Ramos (cell line): ENCODE measurements around the gene PROZ.
"Not testable (repeated sequence)": the region's sequence is repeated elsewhere in the genome, so short reads cannot be mapped to it uniquely, and the experiment has no call there.

Experiments used
- in situ Hi-C: fragments of 300-500 bp; cut with MboI; formaldehyde crosslinking; loops from one replicate; pipeline ENCODE4 v1.14.3; 2022; ENCODE audit warnings: low sequenced_read_pairs; ENCODE audit not compliant: unreplicated experiment

Gene PROZ, protein sequence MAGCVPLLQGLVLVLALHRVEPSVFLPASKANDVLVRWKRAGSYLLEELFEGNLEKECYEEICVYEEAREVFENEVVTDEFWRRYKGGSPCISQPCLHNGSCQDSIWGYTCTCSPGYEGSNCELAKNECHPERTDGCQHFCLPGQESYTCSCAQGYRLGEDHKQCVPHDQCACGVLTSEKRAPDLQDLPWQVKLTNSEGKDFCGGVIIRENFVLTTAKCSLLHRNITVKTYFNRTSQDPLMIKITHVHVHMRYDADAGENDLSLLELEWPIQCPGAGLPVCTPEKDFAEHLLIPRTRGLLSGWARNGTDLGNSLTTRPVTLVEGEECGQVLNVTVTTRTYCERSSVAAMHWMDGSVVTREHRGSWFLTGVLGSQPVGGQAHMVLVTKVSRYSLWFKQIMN

DNA sequence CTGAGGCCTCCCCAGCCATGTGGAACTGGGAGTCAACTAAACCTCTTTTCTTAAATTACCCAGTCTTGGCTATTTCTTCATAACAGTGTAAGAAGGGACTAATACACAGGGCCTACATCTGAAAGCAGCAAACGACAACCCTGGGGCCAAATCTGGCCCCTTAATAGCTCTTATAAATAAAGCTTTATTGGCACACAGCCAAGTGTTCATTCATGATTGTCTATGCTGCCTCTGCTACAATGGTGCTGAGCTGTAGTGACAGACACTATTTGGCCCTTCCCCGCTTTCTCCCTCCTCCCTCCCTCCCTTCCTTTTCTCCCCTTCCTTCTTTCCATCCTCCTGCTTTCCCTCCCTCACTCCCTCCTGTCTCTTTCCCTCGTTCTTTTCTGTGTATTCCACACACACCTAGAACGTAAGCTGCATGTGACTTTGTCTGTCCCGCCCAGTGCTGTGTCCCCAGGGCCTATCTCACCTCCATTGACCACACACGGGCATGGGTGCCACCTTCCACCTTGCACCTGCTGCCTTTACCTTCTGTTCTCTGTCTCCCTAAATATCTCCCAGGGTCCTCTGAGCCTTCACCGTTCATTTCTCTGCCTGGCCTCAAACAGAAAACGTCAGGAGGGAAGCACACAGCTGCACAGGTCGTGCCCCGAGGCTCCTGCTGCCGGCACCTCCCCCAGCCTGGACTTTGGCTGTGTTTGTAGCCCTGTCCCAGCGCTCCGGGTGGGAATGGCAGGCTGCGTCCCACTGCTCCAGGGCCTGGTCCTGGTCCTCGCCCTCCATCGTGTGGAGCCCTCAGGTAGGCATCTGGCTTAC is at the start of gene PROZ:
Gene PROZ, plus strand, starts transcription at position 720 of the 819 bp plus-strand sequence. Its CDS starts 13 bp downstream, at position 733.
- in situ Hi-C loops, result no loop called here

DNA sequence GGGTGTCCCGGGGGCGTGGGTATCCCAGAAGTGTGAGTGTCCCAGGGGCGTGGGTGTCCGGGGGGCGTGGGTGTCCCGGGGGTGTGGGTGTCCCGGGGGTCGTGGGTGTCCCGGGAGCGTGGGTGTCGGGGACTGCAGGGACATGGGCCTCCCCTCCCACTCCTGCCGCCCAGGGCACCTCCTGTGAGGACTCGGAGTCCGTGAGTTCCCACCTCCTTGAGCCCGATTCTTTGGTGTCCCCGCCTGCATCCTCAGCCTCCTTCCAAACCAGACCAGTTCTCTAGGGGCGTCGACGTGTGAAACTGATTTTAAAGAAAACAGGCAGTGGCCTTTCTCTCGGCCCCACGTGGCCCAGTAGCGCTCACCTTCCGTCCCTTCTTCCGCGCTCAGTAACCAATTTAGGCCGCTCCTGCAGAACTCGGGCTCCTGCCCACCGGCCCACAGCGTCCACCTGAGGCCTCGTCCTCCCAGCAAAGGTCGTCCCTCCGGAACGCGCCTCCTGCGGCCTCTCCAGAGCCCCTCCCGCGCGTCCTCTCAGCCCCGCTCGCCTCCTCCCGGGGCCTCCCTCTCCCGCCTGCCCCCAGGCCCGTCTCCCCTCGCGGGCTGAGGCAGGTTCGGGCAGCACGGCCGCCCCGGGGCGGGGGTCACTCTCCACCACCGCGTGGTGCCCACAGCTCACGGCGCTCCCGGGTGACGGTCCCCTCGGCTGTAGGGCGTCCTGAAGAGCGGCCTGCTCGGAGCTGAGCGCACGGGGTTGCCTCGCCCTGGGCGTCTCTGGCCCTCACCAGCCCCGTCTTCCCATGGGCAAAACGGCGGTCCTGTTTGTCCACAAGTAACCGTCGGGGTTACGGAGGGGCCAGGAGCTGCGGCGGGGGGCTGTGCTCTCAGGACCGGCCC is 49.0 kb upstream of the PROZ start:
- in situ Hi-C loops, result no loop called here

DNA sequence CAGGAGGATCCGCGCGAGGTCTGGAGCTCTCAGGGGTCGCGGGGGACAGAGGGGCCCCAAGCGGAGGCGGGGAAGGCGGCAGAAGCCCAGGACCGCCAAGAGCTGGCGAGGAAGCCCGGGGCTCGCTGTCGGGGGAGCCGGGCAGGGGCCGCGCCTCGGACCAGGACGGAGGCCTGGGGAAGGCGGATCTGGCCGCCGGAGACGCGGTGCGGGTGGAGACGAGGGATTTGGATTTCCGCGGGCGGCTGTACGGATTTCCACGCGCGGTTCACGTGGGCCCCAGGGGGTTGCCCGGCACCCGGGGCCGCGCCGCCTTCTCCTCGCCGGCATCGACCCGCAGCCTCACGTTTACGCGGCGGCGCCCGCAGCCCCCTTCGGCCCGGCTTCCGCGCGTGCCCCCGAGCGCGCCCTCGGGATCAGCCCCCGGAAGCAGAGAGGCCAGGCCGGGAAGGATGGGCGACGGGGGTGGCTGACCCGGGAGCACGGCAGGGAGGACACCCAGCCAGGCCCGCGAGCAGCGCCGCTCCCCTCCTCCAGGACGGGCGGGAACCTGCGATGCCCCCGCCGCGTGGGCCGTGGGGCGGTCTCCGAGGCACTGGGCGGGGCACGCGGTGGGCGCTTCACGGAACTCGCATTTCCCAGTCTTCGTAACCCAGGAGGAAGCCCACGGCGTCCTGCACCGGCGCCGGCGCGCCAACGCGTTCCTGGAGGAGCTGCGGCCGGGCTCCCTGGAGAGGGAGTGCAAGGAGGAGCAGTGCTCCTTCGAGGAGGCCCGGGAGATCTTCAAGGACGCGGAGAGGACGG is 48.2 kb upstream of the PROZ start:
- in situ Hi-C loops, result no loop called here

DNA sequence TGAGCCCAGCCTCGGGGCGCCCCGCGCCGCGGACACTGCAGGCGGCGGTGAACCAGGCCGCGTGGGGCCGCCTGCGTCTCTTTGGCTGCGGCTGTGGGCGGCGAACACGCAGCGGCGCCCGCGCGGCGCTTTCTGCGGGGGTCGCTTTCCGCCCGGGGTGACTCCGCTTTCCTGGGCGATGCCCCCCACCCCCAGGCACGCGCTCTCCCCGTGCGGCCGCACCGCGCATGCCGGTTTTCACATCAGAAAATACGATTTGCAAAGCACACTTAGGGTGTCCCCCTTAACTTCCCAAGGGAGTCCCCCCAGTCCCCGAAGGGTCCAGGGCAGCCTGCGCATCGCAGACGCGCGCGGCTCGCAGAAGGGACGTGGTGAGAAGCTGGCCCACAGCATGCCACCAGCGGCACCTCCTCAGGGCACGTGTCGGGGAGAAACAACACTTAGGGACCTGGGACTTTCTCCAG is 47.6 kb upstream of the PROZ start:
- in situ Hi-C loops, result no loop called here

DNA sequence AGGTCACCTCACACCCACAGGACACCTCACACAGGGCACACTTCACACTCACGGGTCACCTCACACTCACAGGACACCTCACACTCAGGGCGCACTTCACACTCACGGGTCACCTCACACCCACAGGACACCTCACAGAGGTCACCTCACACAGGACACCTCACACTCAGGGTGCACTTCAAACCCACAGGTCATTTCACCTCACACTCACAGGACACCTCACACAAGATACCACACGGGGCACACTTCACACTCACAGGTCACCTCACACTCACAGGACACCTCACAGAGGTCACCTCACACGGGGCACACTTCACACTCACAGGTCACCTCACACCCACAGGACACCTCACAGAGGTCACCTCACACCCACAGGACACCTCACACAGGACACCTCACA is 46.6 kb upstream of the PROZ start:
- in situ Hi-C loops, result not testable (repeated sequence)

DNA sequence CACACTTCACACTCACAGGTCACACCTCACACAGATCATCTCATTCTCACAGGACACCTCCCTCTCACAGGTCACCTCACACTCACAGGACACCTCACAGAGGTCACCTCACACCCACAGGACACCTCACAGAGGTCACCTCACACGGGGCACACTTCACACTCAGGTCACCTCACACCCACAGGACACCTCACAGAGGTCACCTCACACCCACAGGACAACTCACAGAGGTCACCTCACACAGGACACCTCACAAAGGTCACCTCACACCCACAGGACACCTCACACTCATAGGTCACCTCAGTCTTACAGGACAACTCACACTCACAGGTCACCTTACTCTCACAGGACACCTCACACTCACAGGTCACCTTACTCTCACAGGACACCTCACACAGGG is 46.0 kb upstream of the PROZ start:
- in situ Hi-C loops, result not testable (repeated sequence)

DNA sequence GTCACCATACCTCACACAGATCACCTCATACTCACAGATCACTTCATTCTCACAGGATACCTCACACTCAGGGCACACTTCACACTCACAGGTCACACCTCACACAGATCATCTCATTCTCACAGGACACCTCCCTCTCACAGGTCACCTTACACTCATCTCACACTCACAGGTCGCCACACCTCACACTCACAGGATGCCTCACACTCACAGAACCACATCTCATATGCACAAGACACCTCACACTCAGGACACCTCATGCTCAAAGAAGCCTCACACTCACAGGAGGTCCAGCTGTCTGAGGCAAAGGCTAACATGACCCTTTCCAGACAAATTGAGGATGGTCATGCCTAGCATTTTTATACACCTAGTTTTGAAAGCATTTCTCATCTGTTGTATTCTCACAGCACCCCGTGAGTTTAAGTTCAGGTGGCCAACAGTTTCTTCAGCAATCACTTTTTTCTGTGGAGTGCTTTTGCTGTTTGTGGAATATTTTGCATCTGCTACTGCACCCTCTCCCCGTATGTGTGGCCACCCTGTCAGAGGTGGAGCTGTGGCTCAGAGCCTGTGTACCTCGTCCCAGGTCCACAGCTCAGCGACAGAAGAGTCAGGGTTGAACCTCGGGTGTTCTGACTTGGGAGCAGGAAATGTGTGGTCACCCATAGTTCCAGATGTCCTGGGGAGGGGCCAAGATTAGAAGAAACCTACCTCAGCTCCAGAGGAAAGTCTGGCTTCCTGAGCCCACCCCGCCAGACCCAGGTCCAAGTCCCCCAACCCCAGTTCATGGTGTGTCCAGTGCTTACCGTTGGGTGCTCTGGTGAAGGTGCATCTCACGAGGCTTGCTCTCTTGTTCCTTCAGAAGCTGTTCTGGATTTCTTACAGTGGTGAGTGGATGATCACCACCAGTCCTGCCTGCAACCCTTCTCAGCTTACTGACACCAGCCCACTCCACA is 45.3 kb upstream of the PROZ start:
- in situ Hi-C loops, result no loop called here

DNA sequence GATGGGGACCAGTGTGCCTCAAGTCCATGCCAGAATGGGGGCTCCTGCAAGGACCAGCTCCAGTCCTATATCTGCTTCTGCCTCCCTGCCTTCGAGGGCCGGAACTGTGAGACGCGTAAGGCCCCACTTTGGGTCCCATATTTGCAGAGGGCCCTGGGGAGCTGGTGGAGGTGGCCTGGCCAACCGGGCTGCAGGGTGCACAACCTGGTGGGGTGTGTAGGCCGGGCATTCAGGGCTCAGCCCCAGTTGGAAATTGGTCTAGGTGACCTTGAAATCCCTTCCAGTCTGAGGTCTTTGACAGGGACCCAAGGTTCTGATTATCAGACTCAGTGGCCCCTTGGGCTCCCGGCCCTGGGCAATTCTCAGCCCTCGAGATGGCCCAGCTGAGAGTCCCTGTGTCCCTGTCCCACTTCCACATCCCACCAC is 44.6 kb upstream of the PROZ start:
- in situ Hi-C loops, result no loop called here

DNA sequence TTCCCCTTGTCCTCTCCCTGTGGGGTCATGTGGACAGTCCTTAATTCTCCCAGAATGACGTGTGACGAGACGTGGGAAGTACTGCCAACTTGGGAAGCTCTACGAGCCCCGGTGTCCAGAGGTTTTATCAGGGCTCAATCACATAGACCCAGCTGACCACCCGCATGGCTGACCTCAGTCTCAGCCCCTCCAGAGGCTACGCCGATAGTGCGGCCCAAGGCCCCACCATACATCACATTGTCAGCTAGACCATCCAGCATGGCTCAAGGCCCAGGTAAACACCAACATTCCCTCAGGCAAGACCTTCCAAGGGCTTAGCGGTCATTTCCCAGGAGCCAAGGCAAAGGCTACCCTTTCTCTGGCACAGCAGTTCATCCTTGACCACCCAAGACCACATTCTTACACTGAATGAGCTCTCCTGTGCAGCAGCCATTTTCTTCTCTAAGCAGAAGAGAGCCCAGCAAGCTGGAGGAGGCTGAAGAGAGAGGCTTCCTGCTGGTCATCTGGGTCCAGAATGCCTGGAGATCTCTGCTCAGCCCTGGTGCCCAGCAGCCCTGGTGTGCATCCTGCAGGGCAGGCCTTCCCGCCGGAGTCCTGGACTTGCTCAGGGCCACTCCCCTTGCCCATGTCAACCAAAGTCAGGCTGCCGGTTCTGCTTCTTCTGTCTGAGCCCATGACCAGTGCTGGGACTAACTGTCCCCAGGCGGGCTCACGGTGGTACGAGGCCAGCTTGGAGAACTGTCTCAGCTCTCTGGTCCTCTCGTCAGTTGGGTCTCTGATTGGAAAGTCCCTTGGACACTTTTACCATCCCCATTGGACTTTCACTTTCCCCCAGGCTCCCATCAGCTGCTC is 43.7 kb upstream of the PROZ start:
- in situ Hi-C loops, result no loop called here

DNA sequence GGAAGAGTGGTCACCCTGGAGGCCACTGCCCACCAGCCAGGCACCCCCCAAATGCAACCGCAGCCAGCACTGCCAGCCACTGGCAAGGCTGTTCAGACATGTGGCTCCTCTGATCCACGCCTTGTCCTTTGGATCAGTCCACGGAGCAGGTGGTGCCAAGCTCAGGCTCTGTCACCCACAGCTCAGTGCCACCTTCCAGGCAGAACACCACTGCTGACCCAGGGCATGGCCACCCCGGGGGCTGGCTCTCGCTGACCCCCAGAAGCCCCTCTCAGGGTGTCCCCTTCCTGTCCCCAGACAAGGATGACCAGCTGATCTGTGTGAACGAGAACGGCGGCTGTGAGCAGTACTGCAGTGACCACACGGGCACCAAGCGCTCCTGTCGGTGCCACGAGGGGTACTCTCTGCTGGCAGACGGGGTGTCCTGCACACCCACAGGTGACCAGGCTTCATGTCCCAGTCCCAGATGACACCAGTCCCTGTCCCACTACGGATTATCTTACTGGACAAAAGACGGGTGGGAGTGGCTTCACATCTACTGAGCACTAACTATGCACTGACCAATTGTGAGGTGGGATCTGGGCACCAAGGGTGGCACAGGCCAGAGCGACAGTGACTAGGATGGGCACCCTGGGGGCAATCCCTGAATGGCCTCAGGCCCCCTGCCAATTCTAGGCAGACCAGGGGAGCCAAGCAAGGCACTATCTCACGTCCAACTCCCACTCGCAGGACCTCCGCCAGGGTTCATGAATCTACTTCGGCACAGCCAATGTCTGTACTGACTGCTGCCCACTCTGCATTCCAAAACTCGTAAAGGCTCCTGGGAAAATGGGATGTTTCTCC is 42.9 kb upstream of the PROZ start:
- in situ Hi-C loops, result no loop called here

DNA sequence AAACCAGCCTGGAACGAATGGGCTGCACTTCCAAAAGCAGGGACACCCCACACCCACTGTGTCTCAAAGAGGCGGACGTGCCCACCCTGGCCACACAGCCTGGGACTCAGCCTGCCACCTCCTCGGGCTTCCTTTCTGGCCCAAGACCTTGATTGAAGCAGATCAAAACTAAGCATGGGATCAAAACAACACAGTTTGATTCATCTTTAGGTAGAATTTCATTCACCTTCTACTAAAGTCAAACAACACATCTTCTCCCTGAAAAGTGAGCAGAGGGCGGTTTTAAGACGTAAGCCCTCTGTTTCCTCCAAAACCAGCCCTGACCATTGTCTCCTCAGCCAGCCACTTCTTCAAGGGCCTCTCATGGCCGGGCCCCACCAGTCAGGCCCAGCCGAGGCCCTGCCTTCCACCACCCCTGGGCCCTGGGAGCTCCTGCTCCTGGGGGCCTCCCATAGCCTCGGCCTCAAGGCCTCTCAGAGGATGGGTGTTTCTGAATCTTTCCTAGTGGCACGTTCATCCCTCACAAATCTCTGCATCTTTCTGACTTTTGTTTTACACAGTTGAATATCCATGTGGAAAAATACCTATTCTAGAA is 42.1 kb upstream of the PROZ start:
- in situ Hi-C loops, result no loop called here

DNA sequence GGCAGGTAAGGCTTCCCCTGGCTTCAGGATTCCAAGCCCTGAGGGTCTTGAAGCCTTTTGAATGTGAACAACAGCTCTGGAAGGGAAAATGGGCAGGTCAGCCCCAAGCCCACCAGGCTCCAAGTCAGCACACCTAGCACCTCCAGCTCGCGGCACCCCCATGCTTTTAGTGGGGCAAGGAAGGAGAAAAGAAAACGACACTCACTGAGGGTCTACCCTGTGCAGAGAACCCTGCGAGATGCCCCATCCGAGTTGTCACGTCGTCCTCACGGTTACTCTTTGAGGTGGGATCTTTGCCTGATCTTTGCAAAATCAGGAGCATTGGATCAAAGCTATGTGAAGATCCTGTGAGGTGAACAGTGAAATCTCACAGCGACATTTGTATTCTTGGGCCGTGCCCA is 41.6 kb upstream of the PROZ start:
- in situ Hi-C loops, result no loop called here

DNA sequence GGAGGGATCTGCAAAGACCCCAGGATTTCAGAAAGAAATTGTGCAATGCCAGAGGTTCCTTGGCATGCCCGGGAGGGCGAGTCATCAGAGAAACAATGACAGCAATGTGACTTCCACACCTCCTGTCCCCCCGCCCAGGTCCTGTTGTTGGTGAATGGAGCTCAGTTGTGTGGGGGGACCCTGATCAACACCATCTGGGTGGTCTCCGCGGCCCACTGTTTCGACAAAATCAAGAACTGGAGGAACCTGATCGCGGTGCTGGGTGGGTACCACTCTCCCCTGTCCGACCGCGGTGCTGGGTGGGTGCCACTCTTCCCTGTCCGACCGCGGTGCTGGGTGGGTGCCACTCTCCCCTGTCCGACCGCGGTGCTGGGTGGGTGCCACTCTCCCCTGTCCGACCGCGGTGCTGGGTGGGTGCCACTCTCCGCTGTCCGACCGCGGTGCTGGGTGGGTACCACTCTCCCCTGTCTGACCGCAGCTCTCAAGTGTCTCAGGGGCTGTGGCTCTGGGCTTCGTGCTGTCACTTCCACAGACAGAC is 41.0 kb upstream of the PROZ start:
- in situ Hi-C loops, result no loop called here

DNA sequence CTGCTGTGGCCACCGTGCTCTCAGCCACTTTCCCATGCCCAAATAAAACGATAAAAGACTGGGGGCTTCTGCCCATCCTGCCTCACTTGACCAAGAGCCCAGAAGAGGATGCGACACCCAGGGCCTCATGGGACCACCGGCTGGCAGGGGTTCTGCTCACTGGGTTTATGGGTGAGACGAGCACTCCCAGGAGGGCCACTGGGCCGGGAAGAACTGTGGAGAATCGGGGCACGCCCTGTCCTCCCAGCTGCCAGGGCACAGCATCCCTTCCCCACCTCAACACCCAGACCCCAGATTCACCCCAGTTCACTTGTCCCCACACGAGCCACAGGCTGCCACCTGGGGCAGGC is 40.6 kb upstream of the PROZ start:
- in situ Hi-C loops, result no loop called here

DNA sequence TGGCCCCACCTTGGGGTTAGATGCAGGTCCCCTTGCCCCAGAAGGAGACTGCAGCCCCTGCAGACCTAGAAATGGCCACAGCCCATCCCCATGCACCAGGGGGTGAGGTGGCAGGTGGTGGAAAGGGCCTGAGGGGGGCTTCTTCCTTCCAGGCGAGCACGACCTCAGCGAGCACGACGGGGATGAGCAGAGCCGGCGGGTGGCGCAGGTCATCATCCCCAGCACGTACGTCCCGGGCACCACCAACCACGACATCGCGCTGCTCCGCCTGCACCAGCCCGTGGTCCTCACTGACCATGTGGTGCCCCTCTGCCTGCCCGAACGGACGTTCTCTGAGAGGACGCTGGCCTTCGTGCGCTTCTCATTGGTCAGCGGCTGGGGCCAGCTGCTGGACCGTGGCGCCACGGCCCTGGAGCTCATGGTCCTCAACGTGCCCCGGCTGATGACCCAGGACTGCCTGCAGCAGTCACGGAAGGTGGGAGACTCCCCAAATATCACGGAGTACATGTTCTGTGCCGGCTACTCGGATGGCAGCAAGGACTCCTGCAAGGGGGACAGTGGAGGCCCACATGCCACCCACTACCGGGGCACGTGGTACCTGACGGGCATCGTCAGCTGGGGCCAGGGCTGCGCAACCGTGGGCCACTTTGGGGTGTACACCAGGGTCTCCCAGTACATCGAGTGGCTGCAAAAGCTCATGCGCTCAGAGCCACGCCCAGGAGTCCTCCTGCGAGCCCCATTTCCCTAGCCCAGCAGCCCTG is 40.0 kb upstream of the PROZ start:
- in situ Hi-C loops, result no loop called here
